IMR-90 (cell line): Measurements from ENCODE around the gene MIPEP. TPM values are rescaled to one million over a fixed set of nuclear protein-coding genes. Genes with fewer than 3 reads are reported as not detected.
A peak's percentile ranks its signal among the peaks of the same experiment; 100 is the strongest.

ENCODE experiments used
- ATAC-seq: fragments of 200-7000 bp; cut with Tn5 transposase; 2 replicates; pipeline ENCODE4 v1.9.1; 2020; ENCODE audit warnings: low read depth, mild to moderate bottlenecking, moderate library complexity
- BruUV-seq: library from RNA; stranded (reverse); fragments of 400-500 nt; replicated peaks from 2 replicates; lab custom pipeline; 2021; lab: Mats Ljungman, UMichigan
- CTCF ChIA-PET: fragments of 300-600 bp; formaldehyde crosslinking; extraction: SDS; loops from one replicate; lab custom pipeline; 2021; ENCODE audit warnings: antibody characterized with exemption; lab: Yijun Ruan, JAX
- POLR2A ChIA-PET: fragments of 300-600 bp; sonication (Branson Sonifier 250); formaldehyde crosslinking; loops from one replicate; lab custom pipeline; 2022; ENCODE audit warnings: antibody characterized with exemption; ENCODE audit not compliant: unreplicated experiment; lab: Charles Lee
- DNase-seq: peaks from one replicate; pipeline ENCODE4 v3.0.0; 2013
- H2AFZ ChIP-seq: replicated peaks from 2 replicates; pipeline ENCODE3; 2013; ENCODE audit warnings: low read length, mild to moderate bottlenecking; ENCODE audit not compliant: poor library complexity
- H2AK5ac ChIP-seq: 2 replicates; pipeline ENCODE4 v1.6.1; 2013; ENCODE audit warnings: low read depth, low read length, inconsistent platforms
- H2AK9ac ChIP-seq: replicated peaks from 2 replicates; pipeline ENCODE3; 2013; ENCODE audit warnings: mild to moderate bottlenecking, low read depth, low read length, moderate library complexity; ENCODE audit not compliant: poor library complexity
- H2BK120ac ChIP-seq: 2 replicates; pipeline ENCODE4 v1.6.1; 2013; ENCODE audit warnings: low read depth, low read length, inconsistent platforms
- H2BK15ac ChIP-seq: 3 replicates; pipeline ENCODE4 v1.6.1; 2013; ENCODE audit warnings: low read depth, low read length, inconsistent platforms
- H2BK20ac ChIP-seq: 2 replicates; pipeline ENCODE4 v1.6.1; 2013; ENCODE audit warnings: low read depth, mild to moderate bottlenecking, inconsistent platforms, low read length, moderate library complexity
- H2BK5ac ChIP-seq: 2 replicates; pipeline ENCODE4 v1.6.1; 2013; ENCODE audit warnings: mild to moderate bottlenecking, low read depth, low read length, inconsistent platforms; ENCODE audit not compliant: poor library complexity, severe bottlenecking
- H3K14ac ChIP-seq: replicated peaks from 2 replicates; pipeline ENCODE4 v1.6.1; 2013; ENCODE audit warnings: low read depth, low read length, inconsistent platforms
- H3K18ac ChIP-seq: 2 replicates; pipeline ENCODE4 v1.6.1; 2013; ENCODE audit warnings: low read depth, low read length, control low read depth
- H3K23ac ChIP-seq: 2 replicates; pipeline ENCODE4 v1.6.1; 2013; ENCODE audit warnings: low read depth, low read length, inconsistent platforms
- H3K27ac ChIP-seq: 2 replicates; pipeline ENCODE4 v1.5.1; 2013; ENCODE audit warnings: mild to moderate bottlenecking, control low read depth, low read length; ENCODE audit not compliant: insufficient read depth
- H3K27me3 ChIP-seq: 2 replicates; pipeline ENCODE4 v1.6.1; 2013; ENCODE audit warnings: low read length; ENCODE audit not compliant: control insufficient read depth, insufficient read depth
- H3K36me3 ChIP-seq: 2 replicates; pipeline ENCODE4 v1.6.1; 2013; ENCODE audit warnings: low read length, mixed read lengths; ENCODE audit not compliant: control insufficient read depth, insufficient read depth
- H3K4ac ChIP-seq: 2 replicates; pipeline ENCODE4 v1.6.1; 2013; ENCODE audit warnings: low read depth, low read length, inconsistent platforms
- H3K4me1 ChIP-seq: 2 replicates; pipeline ENCODE4 v1.6.1; 2013; ENCODE audit warnings: low read length, mixed read lengths; ENCODE audit not compliant: control insufficient read depth, insufficient read depth
- H3K4me2 ChIP-seq: 2 replicates; pipeline ENCODE4 v1.6.1; 2013; ENCODE audit warnings: low read depth, mild to moderate bottlenecking, control low read depth, low read length, moderate library complexity
- H3K4me3 ChIP-seq: 2 replicates; pipeline ENCODE4 v1.5.1; 2013; ENCODE audit warnings: low read depth, mild to moderate bottlenecking, control low read depth, low read length, moderate library complexity; ENCODE audit not compliant: insufficient read depth
- H3K56ac ChIP-seq: 2 replicates; pipeline ENCODE4 v1.6.1; 2013; ENCODE audit warnings: low read length, inconsistent platforms; ENCODE audit not compliant: insufficient read depth; ENCODE audit errors: extremely low read depth
- H3K79me1 ChIP-seq, 2 experiments: 2 replicates each; pipeline ENCODE4 v1.6.1; 2013; ENCODE audit warnings: low read length in 2 of 2, inconsistent platforms in 1 of 2, low read depth in 1 of 2
- H3K9ac ChIP-seq: 2 replicates; pipeline ENCODE4 v1.6.1; 2013; ENCODE audit warnings: low read depth, low read length, control low read depth
- H3K9me1 ChIP-seq: 2 replicates; pipeline ENCODE4 v1.6.1; 2013; ENCODE audit warnings: low read length, inconsistent platforms; ENCODE audit not compliant: insufficient read depth
- H3K9me3 ChIP-seq: 2 replicates; pipeline ENCODE4 v1.6.1; 2013; ENCODE audit warnings: low read length; ENCODE audit not compliant: control insufficient read depth, insufficient read depth
- H4K20me1 ChIP-seq: 2 replicates; pipeline ENCODE4 v1.6.1; 2013; ENCODE audit warnings: low read length, inconsistent platforms; ENCODE audit not compliant: insufficient read depth
- H4K5ac ChIP-seq: 2 replicates; pipeline ENCODE4 v1.6.1; 2013; ENCODE audit warnings: mild to moderate bottlenecking, low read depth, low read length, control low read depth
- H4K8ac ChIP-seq, 2 experiments: 2 replicates each; pipeline ENCODE4 v1.6.1; 2013; ENCODE audit warnings: low read depth in 2 of 2, low read length in 2 of 2, control low read depth in 1 of 2, inconsistent platforms in 1 of 2
- H4K91ac ChIP-seq: 2 replicates; pipeline ENCODE4 v1.6.1; 2013; ENCODE audit warnings: low read depth, low read length, inconsistent platforms; ENCODE audit not compliant: insufficient read depth
- CEBPB ChIP-seq: IDR thresholded peaks from 2 replicates; pipeline ENCODE4 v1.6.1; 2012; ENCODE audit warnings: low read depth, low read length, improper control_type of control experiment
- RAD21 ChIP-seq: IDR thresholded peaks from 2 replicates; pipeline ENCODE4 v1.6.1; 2012; ENCODE audit warnings: low read length, improper control_type of control experiment
- WGBS, 2 experiments: methylation state at CpG; one replicate each; pipeline versions ENCODE4 v1.1.5 to v1.1.7; 2013; ENCODE audit warnings: missing lambda C conversion rate in 2 of 2; ENCODE audit not compliant: insufficient read length in 1 of 2; ENCODE audit errors: extremely low coverage in 2 of 2; 5-methylcytosine and 5-hydroxymethylcytosine counted together
- dilution Hi-C: fragments of 300-500 bp; cut with HindIII; formaldehyde crosslinking; loops from one replicate; pipeline ENCODE4 v1.14.3; 2018; ENCODE audit warnings: low sequenced_read_pairs; ENCODE audit not compliant: unreplicated experiment
- in situ Hi-C: fragments of 300-500 bp; cut with MboI; formaldehyde crosslinking; loops from 3 replicates; pipeline ENCODE4 v1.14.3; 2019; ENCODE audit warnings: low sequenced_read_pairs, inconsistent platforms, mixed read lengths
- intact Hi-C: fragments of 100-400 bp; cut with micrococcal nuclease; formaldehyde crosslinking; loops from 2 replicates; pipeline ENCODE4 v1.10.0; 2022
- polyA plus RNA-seq, 3 experiments: library from polyadenylated mRNA; depleted of rRNA; stranded (reverse); fragments of >200 nt; gene quantifications; 2 replicates each; pipeline ENCODE4 v1.2.3, GENCODE V29; 2012; ENCODE audit warnings: low replicate concordance in 1 of 3
- total RNA-seq: library from RNA; depleted of rRNA; stranded (reverse); fragments of >200 nt; gene quantifications from 2 replicates; pipeline ENCODE4 v1.2.3, GENCODE V29; 2012

The MIPEP gene
- total and polyA plus RNA-seq, 2 of the 4 experiments (the other 2 are of a cell fraction) = 15.0 to 21.5 TPM

- Histone ChIP-seq H3K23ac (peak overlapping the region; percentile 41; the same call in 1 of the 2 replicates), H4K20me1 (no peaks in the 10 kb centered on the region), H3K9me1 (peaks cover 22% of the 10 kb centered on the region), H3K27me3 (no peaks in the 10 kb centered on the region), H3K36me3 (no peaks in the 10 kb centered on the region), H4K5ac (peak overlapping the region; percentile 98), H4K8ac (peak overlapping the region; percentile 37 to 85; a peak in 3 of 4 replicates), H3K9ac (peak overlapping the region; percentile 27; the same call in 1 of the 2 replicates), H2AFZ (peak overlapping the region; percentile 60), H3K18ac (peak overlapping the region; percentile 73), H2AK5ac (peak overlapping the region; percentile 98), H3K56ac (no peak overlapping the region), H2BK120ac (peak overlapping the region; percentile 97), H3K4me3 (no peak overlapping the region), H3K4ac (peak overlapping the region; percentile 95), H3K9me3 (no peaks in the 10 kb centered on the region), H3K4me2 (no peak overlapping the region), H4K91ac (peak overlapping the region; percentile 91), H2BK20ac (peak overlapping the region; percentile 95), H3K14ac (peak overlapping the region; percentile 64), H2AK9ac (peak overlapping the region; percentile 47), H3K79me1 (peaks cover 4 to 21% of the 10 kb centered on the region in 2 experiments; a peak in 2 of 4 replicates), H2BK15ac (peak overlapping the region; percentile 66; the same call in 2 of the 3 replicates), H3K4me1 (peaks cover 21% of the 10 kb centered on the region), H3K27ac (peak overlapping the region; percentile 79), H2BK5ac (peak overlapping the region; percentile 89)
- in situ Hi-C loops = no loop called here
- no peak for DNase-seq
- POLR2A ChIA-PET = no interaction called here
- CTCF ChIA-PET = interaction anchor here (0.5 to 1.1 kb wide), 2 partner anchors 28 to 403 kb away, joined by 3 to 5 read pairs; no protein-coding TSS in a partner anchor
- TF ChIP-seq CEBPB (no peak), RAD21 (no peak)
- dilution Hi-C loops = no loop called here
- intact Hi-C loops = loop anchor here (1.0 kb wide), 3 partner anchors 161 to 404 kb away; no protein-coding TSS in a partner anchor
- no peak for ATAC-seq
- BruUV-seq = no TSS peak
- WGBS, 2 experiments = 100% methylated on average over 3 of the region's 12 CpGs; no CpG with 5 or more reads in 1 of the 2 experiments
Measured at GRCh38 chr13:23870356-23871140, 18.7 kb downstream of the MIPEP start.
